T-cell (primary cell): ENCODE data around the gene HOXA6. TPM values are rescaled to one million over a fixed set of nuclear protein-coding genes. Genes with fewer than 3 reads are reported as not detected.

Experiments used
- ATAC-seq, 4 experiments: fragments of 200-7000 bp in 3 of 4; fragments of 150-1000 bp in 1 of 4; cut with Tn5 transposase; replicated peaks in 1 of 4; 1 replicate in 3 of 4; 2 replicates in 1 of 4; pipeline ENCODE4 v1.10.0; 2021; ENCODE audit warnings: moderate library complexity in 3 of 4, mild to moderate bottlenecking in 2 of 4, moderate number of reproducible peaks in 1 of 4
- CTCF ChIA-PET, 2 donors: fragments of 300-600 bp; sonication (Branson Sonifier 250); formaldehyde crosslinking; loops; one replicate each; lab custom pipeline; 2022; ENCODE audit warnings: antibody characterized with exemption in 2 of 2; lab: Charles Lee
- POLR2A ChIA-PET, 2 donors: fragments of 300-600 bp; sonication (Branson Sonifier 250); formaldehyde crosslinking; loops; one replicate each; lab custom pipeline; 2022; ENCODE audit warnings: antibody characterized with exemption in 2 of 2; lab: Charles Lee
- DNase-seq, 35 experiments: peaks; one replicate each; pipeline versions ENCODE4 v3.0.0 to v3.0.0-alpha.2; 2013 to 2023
- H3K27ac ChIP-seq: one replicate; pipeline ENCODE4 v1.5.1; 2013; ENCODE audit warnings: low read length
- H3K27me3 ChIP-seq, 2 experiments: replicated peaks in 1 of 2; 1 replicate in 1 of 2; 2 replicates in 1 of 2; pipeline versions ENCODE4 v1.6.1 to v1.7.0; 2013; ENCODE audit warnings: low read length in 1 of 2, mixed read lengths in 1 of 2; ENCODE audit not compliant: control insufficient read depth in 2 of 2, insufficient read depth in 2 of 2; ENCODE audit errors: extremely low read depth in 1 of 2
- H3K36me3 ChIP-seq, 2 donors: 1 replicate in 1 of 2; 2 replicates in 1 of 2; pipeline versions ENCODE4 v1.6.1 to v1.7.0; 2013; ENCODE audit warnings: low read length in 1 of 2; ENCODE audit not compliant: control insufficient read depth in 2 of 2, insufficient read depth in 1 of 2; ENCODE audit errors: extremely low read depth in 1 of 2
- H3K4me1 ChIP-seq, 2 experiments: 1 replicate in 1 of 2; 2 replicates in 1 of 2; pipeline versions ENCODE4 v1.6.1 to v1.7.0; 2013; ENCODE audit warnings: low read length in 2 of 2, mixed read lengths in 1 of 2; ENCODE audit not compliant: insufficient read depth in 2 of 2, control insufficient read depth in 1 of 2; ENCODE audit errors: extremely low read depth in 1 of 2
- H3K4me3 ChIP-seq, 2 donors: 1 replicate in 1 of 2; 2 replicates in 1 of 2; pipeline versions ENCODE4 v1.5.1 to v1.7.0; 2013; ENCODE audit warnings: mild to moderate bottlenecking in 2 of 2, low read length in 1 of 2, moderate library complexity in 1 of 2; ENCODE audit not compliant: control insufficient read depth in 1 of 2; ENCODE audit errors: extremely low read depth in 1 of 2
- H3K9me3 ChIP-seq: 2 replicates; pipeline ENCODE4 v1.7.0; 2013
- H3K27ac Mint-ChIP-seq, 2 donors: one replicate each; pipeline ENCODE4 v1.8.0; 2020 to 2021; ENCODE audit warnings: mild to moderate bottlenecking in 2 of 2, mixed read lengths in 2 of 2
- H3K27me3 Mint-ChIP-seq, 2 donors: one replicate each; pipeline ENCODE4 v1.8.0; 2021 to 2022; ENCODE audit warnings: mixed read lengths in 2 of 2
- H3K36me3 Mint-ChIP-seq: one replicate; pipeline ENCODE4 v1.8.0; 2021; ENCODE audit warnings: mixed read lengths
- H3K4me1 Mint-ChIP-seq, 3 donors: one replicate each; pipeline ENCODE4 v1.8.0; 2020 to 2022; ENCODE audit warnings: mixed read lengths in 3 of 3, mild to moderate bottlenecking in 1 of 3
- H3K4me3 Mint-ChIP-seq, 3 donors: one replicate each; pipeline ENCODE4 v1.8.0; 2020 to 2022; ENCODE audit warnings: mild to moderate bottlenecking in 3 of 3, mixed read lengths in 3 of 3, moderate library complexity in 3 of 3
- H3K9me3 Mint-ChIP-seq, 3 donors: one replicate each; pipeline ENCODE4 v1.8.0; 2020 to 2022; ENCODE audit warnings: mixed read lengths in 3 of 3
- WGBS: methylation state at CpG from one replicate; pipeline ENCODE4 v1.1.5; 2013; ENCODE audit warnings: missing lambda C conversion rate; ENCODE audit not compliant: insufficient coverage; 5-methylcytosine and 5-hydroxymethylcytosine counted together
- total RNA-seq, 35 experiments: library from RNA in 6 of 35; stranded (reverse) in 6 of 35; fragments of 120-200 nt in 1 of 35; gene quantifications; one replicate each; pipeline versions ENCODE4 v1.2.1 to v1.2.4 and lab custom pipeline; 2013 to 2026

Gene HOXA6
- total RNA-seq, 5 donors from 2014 or later (not counting 1 experiment from before 2014, with no cell fraction given): 0.50 to 0.65 TPM; not detected in 3

GRCh38 chr7:27141137-27141922 lies 6.2 kb downstream of the HOXA6 start:
- peaks cover 37 to 64% of the 10 kb centered on the region in 2 donors for H3K27me3 Mint-ChIP-seq
- WGBS: 87% methylated on average over 9 of the region's 18 CpGs

DNA sequence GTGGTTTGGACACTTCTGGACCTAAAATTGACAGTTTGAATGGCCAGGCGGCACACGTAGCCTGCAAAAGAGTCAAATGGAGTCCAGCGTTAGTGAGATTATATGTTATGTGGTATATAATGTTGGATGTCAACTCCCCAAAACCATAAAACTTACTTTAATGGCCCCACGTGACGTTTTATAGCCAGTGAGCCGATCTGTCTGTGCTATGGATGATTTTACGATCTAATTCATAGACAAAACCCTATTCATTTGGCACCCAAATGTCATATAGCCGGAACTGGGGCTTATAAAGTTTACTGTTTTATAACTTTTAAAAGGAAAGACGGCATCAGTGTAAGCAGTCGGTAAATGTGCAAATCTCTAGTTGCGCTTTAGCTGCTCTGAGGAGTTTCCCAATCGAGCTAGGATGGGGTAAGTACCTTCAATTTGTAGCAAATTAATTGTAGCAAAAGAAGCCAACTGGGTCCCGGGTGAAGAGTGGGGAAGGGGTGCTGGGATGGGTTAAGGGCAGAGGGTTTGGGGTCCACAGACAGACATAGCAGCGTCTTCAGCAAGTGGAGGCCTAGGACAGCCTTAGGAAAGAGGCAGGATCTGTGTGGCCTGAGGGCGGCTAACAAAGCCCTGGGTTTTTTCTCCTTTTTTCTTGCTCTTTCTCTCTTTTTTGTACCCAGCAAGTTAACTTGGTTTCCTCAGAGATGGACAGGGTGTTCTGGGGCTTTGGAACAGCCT lies 7.3 kb downstream of the HOXA6 start:
- no peaks in the 10 kb centered on the region for H3K36me3 ChIP-seq
- ATAC-seq (no peak), DNase-seq (no peak)
- Mint-ChIP-seq H3K27ac (no peak overlapping the region), H3K4me1 (peaks cover 0 to 10% (median 2%) of the 10 kb centered on the region in 3 donors), H3K4me3 (no peak overlapping the region), H3K27me3 (peaks cover 38 to 64% of the 10 kb centered on the region in 2 donors), H3K9me3 (no peaks in the 10 kb centered on the region), H3K36me3 (no peaks in the 10 kb centered on the region)
- H3K9me3 ChIP-seq: no peaks in the 10 kb centered on the region
- H3K4me3 ChIP-seq: no peak overlapping the region
- H3K27ac ChIP-seq: no peak overlapping the region
- 92% methylated on average over 5 of the region's 15 CpGs for WGBS
- peaks cover 0 to 8% of the 10 kb centered on the region in 2 experiments for H3K4me1 ChIP-seq
- ChIA-PET POLR2A (no interaction called here), CTCF (no interaction called here)
- peaks cover 0 to 53% of the 10 kb centered on the region in 2 experiments for H3K27me3 ChIP-seq

More at GRCh38 chr7:27141137-27141922, 6.2 kb downstream of the HOXA6 start:
- Histone ChIP-seq H3K27me3 (peaks cover 0 to 56% of the 10 kb centered on the region in 2 experiments), H3K9me3 (no peaks in the 10 kb centered on the region), H3K4me1 (no peaks in the 10 kb centered on the region), H3K27ac (no peak overlapping the region), H3K36me3 (no peaks in the 10 kb centered on the region), H3K4me3 (no peak overlapping the region)
- ChIA-PET CTCF (interaction anchor here (0.6 to 1.3 kb wide), 8 partner anchors 8 to 1152 kb away, joined by 3 to 5 read pairs (median 3); partner anchors contain the start of gene HOXA13 (in 1 of the 2)), POLR2A (interaction anchor here in 1 of 2 donors (0.7 kb wide), 1 partner anchor 1239 kb away, joined by 3 read pairs; no protein-coding TSS in a partner anchor)
- ATAC-seq (no peak), DNase-seq (no peak)
- H3K4me3 Mint-ChIP-seq: no peak overlapping the region
- no peaks in the 10 kb centered on the region for H3K36me3 Mint-ChIP-seq
- H3K4me1 Mint-ChIP-seq: no peaks in the 10 kb centered on the region
- no peaks in the 10 kb centered on the region for H3K9me3 Mint-ChIP-seq
- no peak overlapping the region for H3K27ac Mint-ChIP-seq

- H3K4me3 Mint-ChIP-seq: no peak overlapping the region
Observed at GRCh38 chr7:27139334-27140125, 8.0 kb downstream of the HOXA6 start.

GRCh38 chr7:27138985-27139333 lies 8.6 kb downstream of the HOXA6 start:
- Histone ChIP-seq H3K36me3 (no peaks in the 10 kb centered on the region), H3K4me1 (peaks cover 0 to 18% of the 10 kb centered on the region in 2 experiments), H3K4me3 (no peak overlapping the region), H3K27ac (no peak overlapping the region), H3K27me3 (peaks cover 0 to 40% of the 10 kb centered on the region in 2 experiments), H3K9me3 (no peaks in the 10 kb centered on the region)
- H3K27me3 Mint-ChIP-seq: peaks cover 37 to 66% of the 10 kb centered on the region in 2 donors
- no peak for ATAC-seq
- 98% methylated on average over 8 of the region's 11 CpGs for WGBS
- ChIA-PET CTCF (no interaction called here), POLR2A (no interaction called here)
- no peaks in the 10 kb centered on the region for H3K9me3 Mint-ChIP-seq
- H3K27ac Mint-ChIP-seq: no peak overlapping the region
- H3K4me3 Mint-ChIP-seq: no peak overlapping the region
- H3K4me1 Mint-ChIP-seq: peaks cover 0 to 15% (median 4%) of the 10 kb centered on the region in 3 donors
- no peaks in the 10 kb centered on the region for H3K36me3 Mint-ChIP-seq
- DNase-seq: no peak

More at GRCh38 chr7:27139334-27140125, 8.0 kb downstream of the HOXA6 start:
- H3K27ac ChIP-seq: no peak overlapping the region
- H3K36me3 Mint-ChIP-seq: no peaks in the 10 kb centered on the region
- H3K9me3 Mint-ChIP-seq: no peaks in the 10 kb centered on the region
- no peak for ATAC-seq
- peaks cover 0 to 46% of the 10 kb centered on the region in 2 experiments for H3K27me3 ChIP-seq
- no peak for DNase-seq
- peaks cover 41 to 66% of the 10 kb centered on the region in 2 donors for H3K27me3 Mint-ChIP-seq
- no peaks in the 10 kb centered on the region for H3K36me3 ChIP-seq
- 98% methylated on average over 42 of the region's 53 CpGs for WGBS
- H3K4me3 ChIP-seq: no peak overlapping the region
- peaks cover 0 to 16% of the 10 kb centered on the region in 2 experiments for H3K4me1 ChIP-seq
- H3K4me1 Mint-ChIP-seq: peaks cover 0 to 15% (median 3%) of the 10 kb centered on the region in 3 donors
- CTCF ChIA-PET: no interaction called here
- H3K9me3 ChIP-seq: no peaks in the 10 kb centered on the region
- H3K27ac Mint-ChIP-seq: no peak overlapping the region
- POLR2A ChIA-PET: no interaction called here

GRCh38 chr7:27138472-27138871 lies 9.1 kb downstream of the HOXA6 start:
- Histone ChIP-seq H3K27ac (no peak overlapping the region), H3K4me1 (peaks cover 0 to 18% of the 10 kb centered on the region in 2 experiments), H3K27me3 (peaks cover 0 to 38% of the 10 kb centered on the region in 2 experiments), H3K4me3 (no peak overlapping the region), H3K36me3 (no peaks in the 10 kb centered on the region), H3K9me3 (no peaks in the 10 kb centered on the region)
- Mint-ChIP-seq H3K27ac (no peak overlapping the region), H3K27me3 (peaks cover 41 to 68% of the 10 kb centered on the region in 2 donors), H3K4me1 (peaks cover 0 to 15% (median 4%) of the 10 kb centered on the region in 3 donors), H3K4me3 (no peak overlapping the region), H3K36me3 (no peaks in the 10 kb centered on the region), H3K9me3 (no peaks in the 10 kb centered on the region)
- ChIA-PET POLR2A (no interaction called here), CTCF (no interaction called here)
- WGBS: no CpG with 5 or more reads among the region's 1 CpG
- DNase-seq: no peak
- no peak for ATAC-seq
